GM18499 (cell line): ENCODE results near the gene PEX14.
"Not testable (repeated sequence)": the region's sequence is repeated elsewhere in the genome, so short reads cannot be mapped to it uniquely, and the experiment has no call there.

Experiments used
- ATAC-seq: cut with Tn5 transposase; IDR thresholded peaks from one replicate; pipeline ENCODE4 v1.9.1; 2021; ENCODE audit warnings: moderate number of reproducible peaks; ENCODE audit not compliant: insufficient read depth, unreplicated experiment

Gene PEX14

GRCh38 chr1:10474613-10475507 lies at the start of gene PEX14:
TSS of gene PEX14 (plus strand) at chr1:10474950. CDS start at chr1:10474967, 17 bp downstream.
- no peak for ATAC-seq

GRCh38 chr1:10425826-10426534 lies 48.8 kb upstream of the PEX14 start:
- ATAC-seq: not testable (repeated sequence)

- ATAC-seq: not testable (repeated sequence)
These were observed 48.3 kb upstream of the PEX14 start for GRCh38 chr1:10426535-10426848.

GRCh38 chr1:10428984-10429383 lies 45.8 kb upstream of the PEX14 start:
- ATAC-seq: no peak

- no peak for ATAC-seq
These were observed 44.9 kb upstream of the PEX14 start for GRCh38 chr1:10429868-10430215.

- ATAC-seq: no peak
These were observed 44.3 kb upstream of the PEX14 start, which contains the start of gene CENPS for GRCh38 chr1:10430216-10431069. TSS of gene CENPS (plus strand) at chr1:10430433. CDS start at chr1:10430518, 85 bp downstream.

GRCh38 chr1:10431070-10431730 lies 43.5 kb upstream of the PEX14 start:
- ATAC-seq: no peak

- no peak for ATAC-seq
These were observed 41.6 kb upstream of the PEX14 start for GRCh38 chr1:10432910-10433700.

GRCh38 chr1:10433790-10434189 lies 41.0 kb upstream of the PEX14 start:
- no peak for ATAC-seq

- ATAC-seq: no peak
These were observed 40.2 kb upstream of the PEX14 start for GRCh38 chr1:10434590-10434989.

GRCh38 chr1:10437052-10437451 lies 37.7 kb upstream of the PEX14 start:
- ATAC-seq: no peak

- no peak for ATAC-seq
These were observed 36.0 kb upstream of the PEX14 start for GRCh38 chr1:10438677-10439163.

GRCh38 chr1:10440305-10440704 lies 34.4 kb upstream of the PEX14 start:
- no peak for ATAC-seq

- ATAC-seq: no peak
These were observed 34.0 kb upstream of the PEX14 start for GRCh38 chr1:10440794-10441193.

- no peak for ATAC-seq
These were observed 30.5 kb upstream of the PEX14 start for GRCh38 chr1:10444248-10444647.

GRCh38 chr1:10444795-10445397 lies 29.9 kb upstream of the PEX14 start:
- no peak for ATAC-seq

GRCh38 chr1:10446790-10447422 lies 27.8 kb upstream of the PEX14 start:
- ATAC-seq: no peak

- ATAC-seq: no peak
These were observed 25.0 kb upstream of the PEX14 start, which contains the start of gene CORT for GRCh38 chr1:10449751-10450150. TSS of gene CORT (plus strand) at chr1:10450031. CDS start at chr1:10450224, 193 bp downstream.
